AG04450 (cell line): ENCODE data around the gene CHRNA7. TPM values are rescaled to one million over a fixed set of nuclear protein-coding genes. Genes with fewer than 3 reads are reported as not detected.

Experiments
- CTCF ChIA-PET: fragments of 300-600, 350-600 bp; formaldehyde crosslinking; extraction: SDS; loops from one replicate; lab custom pipeline; 2022; ENCODE audit warnings: antibody characterized with exemption, inconsistent platforms; lab: Charles Lee
- POLR2A ChIA-PET: fragments of 350-600 bp; formaldehyde crosslinking; extraction: SDS; loops from one replicate; lab custom pipeline; 2021; ENCODE audit warnings: antibody characterized with exemption, inconsistent platforms; lab: Yijun Ruan, JAX
- DNase-seq: peaks from one replicate; pipeline ENCODE4 v3.0.0-alpha.2; 2011; ENCODE audit warnings: low read depth, low spot score
- H3K27ac ChIP-seq: one replicate; pipeline ENCODE4 v1.5.1; 2012; ENCODE audit warnings: low read depth, low read length, control low read depth
- H3K27me3 ChIP-seq: one replicate; pipeline ENCODE4 v1.6.0; 2012; ENCODE audit warnings: low read length; ENCODE audit not compliant: control insufficient read depth, insufficient read depth
- H3K4me3 ChIP-seq: 2 replicates; pipeline ENCODE4 v1.5.1; 2011; ENCODE audit warnings: mild to moderate bottlenecking, low read depth, low read length, control low read depth
- H3K9me3 ChIP-seq: 2 replicates; pipeline ENCODE4 v1.5.1; 2012; ENCODE audit warnings: low read length; ENCODE audit not compliant: control insufficient read depth, insufficient read depth
- CTCF ChIP-seq: IDR thresholded peaks from 2 replicates; pipeline ENCODE4 v1.5.1; 2011; ENCODE audit warnings: low read depth, low read length, control low read depth, inconsistent platforms
- polyA plus RNA-seq: library from polyadenylated mRNA; depleted of rRNA; stranded (reverse); fragments of >200 nt; gene quantifications from 2 replicates; pipeline ENCODE4 v1.2.3, GENCODE V29; 2011

The CHRNA7 gene
- polyA plus RNA-seq, 1 experiment: 0.27 TPM

- ChIA-PET POLR2A (no interaction called here), CTCF (no interaction called here)
- no peak for TF ChIP-seq CTCF
- Histone ChIP-seq H3K27ac (no peak overlapping the region), H3K9me3 (no peaks in the 10 kb centered on the region), H3K27me3 (no peaks in the 10 kb centered on the region), H3K4me3 (no peak overlapping the region)
- DNase-seq: no peak
Measured at GRCh38 chr15:32104061-32104995, 74.0 kb downstream of the CHRNA7 start.

- Histone ChIP-seq H3K27me3 (no peaks in the 10 kb centered on the region), H3K27ac (no peak overlapping the region), H3K9me3 (no peaks in the 10 kb centered on the region), H3K4me3 (no peak overlapping the region)
- CTCF ChIA-PET: interaction anchor here (0.7 kb wide), 1 partner anchor 17 kb away, joined by 5 read pairs; no protein-coding TSS in a partner anchor
- TF ChIP-seq CTCF: no peak
- POLR2A ChIA-PET: no interaction called here
- no peak for DNase-seq
Measured at GRCh38 chr15:32105258-32106241, 75.2 kb downstream of the CHRNA7 start.

- no peak for DNase-seq
- Histone ChIP-seq H3K4me3 (no peak overlapping the region), H3K27ac (no peak overlapping the region), H3K9me3 (no peaks in the 10 kb centered on the region), H3K27me3 (no peaks in the 10 kb centered on the region)
- no peak for TF ChIP-seq CTCF
- POLR2A ChIA-PET: no interaction called here
- CTCF ChIA-PET: no interaction called here
Measured at GRCh38 chr15:32106401-32107381, 76.4 kb downstream of the CHRNA7 start.

GRCh38 chr15:32107477-32108080, 77.3 kb downstream of the CHRNA7 start:
- Histone ChIP-seq H3K27me3 (no peaks in the 10 kb centered on the region), H3K9me3 (no peaks in the 10 kb centered on the region), H3K4me3 (no peak overlapping the region), H3K27ac (no peak overlapping the region)
- ChIA-PET CTCF (no interaction called here), POLR2A (no interaction called here)
- no peak for TF ChIP-seq CTCF
- no peak for DNase-seq
